ENCODE measurements around the gene ATP6V1G1.

The ATP6V1G1 gene

GRCh38 chr9:114580609-114581193, 6.9 kb upstream of the ATP6V1G1 start:
- H3K4me3 ChIP-seq (ENCODE audit: low read depth, low read length), result no peak overlapping the region
- peak; percentile 23 for DNase-seq (ENCODE audit: low read depth)
- no peak for TF ChIP-seq CTCF (conservative IDR thresholded peaks at IDR 0.05; ENCODE audit: low read depth, low read length)

- no peak overlapping the region for H3K4me3 ChIP-seq (ENCODE audit: low read depth, low read length)
- DNase-seq (ENCODE audit: low read depth), result no peak
- TF ChIP-seq CTCF (conservative IDR thresholded peaks at IDR 0.05; ENCODE audit: low read depth, low read length), result no peak
Observed at GRCh38 chr9:114583371-114584155, 4.0 kb upstream of the ATP6V1G1 start.

- H3K4me3 ChIP-seq (ENCODE audit: low read depth, low read length), result peak overlapping the region; percentile 97
- no peak for TF ChIP-seq CTCF (conservative IDR thresholded peaks at IDR 0.05; ENCODE audit: low read depth, low read length)
- peak; percentile 69 for DNase-seq (ENCODE audit: low read depth)
Observed at GRCh38 chr9:114588210-114588609, 641 bp downstream of the ATP6V1G1 start.

- peak overlapping the region; percentile 97 for H3K4me3 ChIP-seq (ENCODE audit: low read depth, low read length)
- peak; percentile 40 for DNase-seq (ENCODE audit: low read depth)
- no peak for TF ChIP-seq CTCF (conservative IDR thresholded peaks at IDR 0.05; ENCODE audit: low read depth, low read length)
Observed at GRCh38 chr9:114588651-114589526, 1.3 kb downstream of the ATP6V1G1 start.

- DNase-seq (ENCODE audit: low read depth), result no peak
- TF ChIP-seq CTCF (conservative IDR thresholded peaks at IDR 0.05; ENCODE audit: low read depth, low read length), result no peak
- no peak overlapping the region for H3K4me3 ChIP-seq (ENCODE audit: low read depth, low read length)
Observed at GRCh38 chr9:114590328-114590727, 2.8 kb downstream of the ATP6V1G1 start.

GRCh38 chr9:114591291-114591787, 3.8 kb downstream of the ATP6V1G1 start:
- H3K4me3 ChIP-seq (ENCODE audit: low read depth, low read length), result no peak overlapping the region
- peak; percentile 61 for DNase-seq (ENCODE audit: low read depth)
- no peak for TF ChIP-seq CTCF (conservative IDR thresholded peaks at IDR 0.05; ENCODE audit: low read depth, low read length)
